GM21825 (cell line): Measurements from ENCODE around the gene INSIG1.

Experiments used
- ATAC-seq: cut with Tn5 transposase; IDR thresholded peaks from one replicate; pipeline ENCODE4 v1.9.1; 2021; ENCODE audit warnings: mild to moderate bottlenecking, moderate library complexity; ENCODE audit not compliant: unreplicated experiment

Gene INSIG1

GRCh38 chr7:155284496-155285274, 13.0 kb upstream of the INSIG1 start:
- ATAC-seq, result no peak

GRCh38 chr7:155285423-155285822, 12.3 kb upstream of the INSIG1 start:
- ATAC-seq, result no peak

GRCh38 chr7:155285833-155286232, 11.8 kb upstream of the INSIG1 start:
- no peak for ATAC-seq

DNA sequence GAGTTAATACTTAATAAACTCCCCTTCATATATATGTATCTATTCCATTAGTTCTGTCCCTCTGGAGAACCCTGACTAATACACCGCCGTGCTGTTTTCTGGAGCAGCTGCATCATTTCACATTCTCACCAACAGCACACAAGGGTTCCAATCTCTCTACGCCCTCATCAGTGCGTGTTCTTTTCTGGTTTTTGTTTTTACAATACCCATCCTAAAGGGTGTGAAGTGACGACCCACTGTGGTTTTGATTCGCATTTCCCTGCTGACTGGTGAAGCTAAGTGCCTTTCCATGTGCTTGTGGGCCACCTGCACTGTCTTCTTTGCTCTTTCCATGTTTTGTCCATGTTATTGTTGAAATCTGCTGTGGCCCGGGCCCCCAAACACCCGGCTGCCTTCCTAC, 11.0 kb upstream of the INSIG1 start:
- no peak for ATAC-seq

GRCh38 chr7:155287284-155287935, 10.3 kb upstream of the INSIG1 start:
- ATAC-seq, result no peak

DNA sequence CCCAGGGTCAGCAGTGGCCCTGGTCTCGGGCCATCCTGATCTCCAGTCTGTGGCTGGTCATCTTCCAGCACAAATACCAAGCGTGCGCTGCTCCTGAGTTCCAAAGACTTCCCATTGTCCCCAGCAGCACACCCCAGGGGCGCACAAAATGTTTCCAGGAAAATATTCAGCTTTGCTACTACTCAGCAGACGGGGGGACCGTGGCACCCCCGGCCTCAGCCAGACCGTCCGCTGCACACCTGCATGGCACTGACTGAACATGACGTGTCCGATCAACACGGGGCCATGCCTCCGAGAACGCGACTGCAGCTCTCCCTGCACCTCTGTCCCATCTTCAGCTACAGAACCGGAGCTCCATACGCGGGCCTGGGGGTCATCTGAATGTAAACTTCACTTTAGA, 9.6 kb upstream of the INSIG1 start:
- no peak for ATAC-seq

GRCh38 chr7:155289107-155289506, 8.6 kb upstream of the INSIG1 start:
- no peak for ATAC-seq

GRCh38 chr7:155289949-155290501, 7.7 kb upstream of the INSIG1 start:
- ATAC-seq, result no peak

GRCh38 chr7:155291045-155291530, 6.6 kb upstream of the INSIG1 start:
- ATAC-seq, result no peak

- ATAC-seq, result no peak
Measured at GRCh38 chr7:155291729-155292128, 5.9 kb upstream of the INSIG1 start.

- no peak for ATAC-seq
Measured at GRCh38 chr7:155292680-155293226, 4.9 kb upstream of the INSIG1 start.

- no peak for ATAC-seq
Measured at GRCh38 chr7:155293721-155294510, 3.8 kb upstream of the INSIG1 start.

GRCh38 chr7:155294511-155294778, 3.2 kb upstream of the INSIG1 start:
- no peak for ATAC-seq

- no peak for ATAC-seq
Measured at GRCh38 chr7:155295511-155295910, 2.2 kb upstream of the INSIG1 start.

- no peak for ATAC-seq
Measured at GRCh38 chr7:155296006-155296787, 1.5 kb upstream of the INSIG1 start.

DNA sequence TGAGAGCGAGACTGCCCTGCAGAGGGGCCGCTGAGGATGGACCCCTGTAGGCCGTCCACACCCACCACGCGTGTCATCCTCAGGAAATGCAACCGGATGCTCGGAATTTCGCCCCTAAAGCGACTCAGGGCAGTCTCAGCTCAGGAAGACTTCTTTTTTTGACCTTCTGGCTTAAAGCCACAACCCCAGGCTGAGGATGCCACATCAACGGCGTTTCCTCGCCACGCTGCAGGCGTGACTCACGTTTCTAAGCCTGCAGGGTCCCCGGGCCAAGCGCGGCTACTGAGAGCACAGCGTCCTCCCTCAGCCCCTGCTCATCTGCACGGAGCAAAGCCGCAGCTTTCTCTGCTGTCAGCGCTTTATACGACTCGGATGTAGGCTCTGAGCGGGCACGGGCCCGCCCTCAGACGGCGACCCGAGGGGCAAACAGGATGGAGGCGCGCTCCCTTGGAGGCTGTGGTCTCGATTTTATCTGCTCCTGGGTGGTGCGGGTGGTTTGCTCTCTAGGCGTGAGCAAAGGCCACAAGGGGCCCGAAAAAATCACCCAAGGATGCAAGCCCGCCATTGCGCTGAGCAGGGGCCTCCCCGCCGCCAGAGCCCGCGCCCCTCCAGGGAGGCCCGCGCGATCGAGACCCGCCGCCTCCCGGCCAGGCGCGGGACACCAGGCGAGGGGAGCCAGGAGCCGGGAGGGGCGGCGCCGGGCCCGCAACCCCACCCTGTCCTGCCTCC, 726 bp upstream of the INSIG1 start:
- peak; percentile 28 for ATAC-seq

- peak; percentile 0 for ATAC-seq
Measured at GRCh38 chr7:155298288-155298833, 683 bp downstream of the INSIG1 start.

DNA sequence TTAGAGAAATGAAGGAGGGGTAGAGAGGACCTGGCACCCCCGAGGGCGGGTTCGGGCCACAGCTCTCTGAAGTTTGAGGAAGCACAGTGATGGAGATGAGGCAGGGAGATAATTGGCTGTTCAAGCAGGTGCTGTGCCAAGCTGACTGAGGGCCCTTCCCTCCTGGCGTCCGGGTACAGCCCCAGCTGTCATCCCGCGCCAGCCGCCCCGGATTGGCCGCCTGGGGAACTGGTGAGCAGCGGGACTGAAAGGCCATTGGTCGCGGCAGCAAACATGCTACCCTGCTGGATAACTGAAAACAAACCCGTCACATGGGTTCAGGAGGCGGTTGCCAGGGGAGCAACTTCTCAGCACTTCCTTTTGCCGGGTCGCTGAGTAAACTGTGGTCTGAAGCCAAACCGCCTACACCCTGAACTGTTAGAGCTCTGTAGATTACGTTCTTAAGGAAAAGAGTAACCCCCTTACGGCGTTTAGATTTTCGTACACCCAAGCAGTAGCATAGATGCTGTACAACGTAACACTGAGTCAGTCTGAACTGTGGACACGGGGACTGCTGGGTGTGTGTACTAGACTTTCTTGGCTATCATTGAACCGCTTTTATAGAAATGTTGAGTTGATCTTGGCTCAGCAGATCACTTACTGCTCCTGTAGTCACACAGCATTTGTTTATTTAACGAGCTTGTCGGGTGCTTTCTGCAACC, 1.3 kb downstream of the INSIG1 start:
- peak; percentile 69 for ATAC-seq
